ACC112 (cell line): ENCODE measurements around the gene FAM83E.
"Not testable (repeated sequence)": the region's sequence is repeated elsewhere in the genome, so short reads cannot be mapped to it uniquely, and the experiment has no call there.

ENCODE experiments used
- H2AFZ ChIP-seq: fragments of 200-600 bp; sonication (generic); one replicate; pipeline ENCODE4 v1.6.0; 2017; ENCODE audit warnings: antibody characterized with exemption, low read length; ENCODE audit not compliant: unreplicated experiment
- H3K27ac ChIP-seq: fragments of 200-600 bp; sonication (generic); 2 replicates; pipeline ENCODE4 v1.5.1; 2014; ENCODE audit warnings: low read depth, mild to moderate bottlenecking, antibody characterized with exemption, low read length, moderate library complexity
- H3K27me3 ChIP-seq: fragments of 200-600 bp; sonication (generic); 2 replicates; pipeline ENCODE4 v1.6.1; 2014; ENCODE audit warnings: mild to moderate bottlenecking, antibody characterized with exemption, low read length, moderate library complexity, mixed read lengths; ENCODE audit not compliant: insufficient read depth
- H3K36me3 ChIP-seq: fragments of 200-600 bp; sonication (generic); 2 replicates; pipeline ENCODE4 v1.6.1; 2016; ENCODE audit warnings: mild to moderate bottlenecking, antibody characterized with exemption, low read length, moderate library complexity, mixed read lengths; ENCODE audit not compliant: insufficient read depth
- H3K4me1 ChIP-seq: fragments of 200-600 bp; sonication (generic); one replicate; pipeline ENCODE4 v1.6.1; 2016; ENCODE audit warnings: low read length, mixed read lengths; ENCODE audit not compliant: insufficient read depth, unreplicated experiment, control insufficient read depth
- H3K4me3 ChIP-seq: fragments of 200-600 bp; sonication (generic); 2 replicates; pipeline ENCODE4 v1.5.1; 2014; ENCODE audit warnings: mild to moderate bottlenecking, low read depth, low read length
- H3K79me2 ChIP-seq: fragments of 200-600 bp; sonication (generic); one replicate; pipeline ENCODE4 v1.6.0; 2016; ENCODE audit warnings: low read length; ENCODE audit not compliant: control insufficient read depth, unreplicated experiment, insufficient read depth

FAM83E gene

GRCh38 chr19:48634036-48634342 is 19.1 kb upstream of the FAM83E start:
- Histone ChIP-seq H3K27ac (peak overlapping the region; percentile 71), H2AFZ (peak overlapping the region; percentile 85), H3K36me3 (no peaks in the 10 kb centered on the region), H3K4me1 (peaks cover 25% of the 10 kb centered on the region), H3K27me3 (no peaks in the 10 kb centered on the region), H3K4me3 (peak overlapping the region; percentile 76), H3K79me2 (no peaks in the 10 kb centered on the region)

GRCh38 chr19:48633148-48634035 is 18.5 kb upstream of the FAM83E start:
- no peaks in the 10 kb centered on the region for H3K27me3 ChIP-seq
- peak overlapping the region; percentile 71; the same call in 1 of the 2 replicates for H3K27ac ChIP-seq
- no peaks in the 10 kb centered on the region for H3K36me3 ChIP-seq
- peak overlapping the region; percentile 76 for H3K4me3 ChIP-seq
- H2AFZ ChIP-seq: no peak overlapping the region
- peaks cover 25% of the 10 kb centered on the region for H3K4me1 ChIP-seq
- H3K79me2 ChIP-seq: no peaks in the 10 kb centered on the region

GRCh38 chr19:48632692-48633147 is 17.8 kb upstream of the FAM83E start:
- no peak overlapping the region for H2AFZ ChIP-seq
- no peaks in the 10 kb centered on the region for H3K36me3 ChIP-seq
- H3K27me3 ChIP-seq: no peaks in the 10 kb centered on the region
- peaks cover 25% of the 10 kb centered on the region for H3K4me1 ChIP-seq
- no peak overlapping the region for H3K4me3 ChIP-seq
- no peaks in the 10 kb centered on the region for H3K79me2 ChIP-seq
- no peak overlapping the region for H3K27ac ChIP-seq

- H3K79me2 ChIP-seq, H3K36me3 ChIP-seq, H3K4me3 ChIP-seq, H2AFZ ChIP-seq, H3K27me3 ChIP-seq, H3K27ac ChIP-seq: not testable (repeated sequence)
- peaks cover 25% of the 10 kb centered on the region for H3K4me1 ChIP-seq
Observed at GRCh38 chr19:48632286-48632685, 17.4 kb upstream of the FAM83E start.

- H3K27ac ChIP-seq: no peak overlapping the region
- no peak overlapping the region for H2AFZ ChIP-seq
- H3K4me1 ChIP-seq: peaks cover 25% of the 10 kb centered on the region
- no peaks in the 10 kb centered on the region for H3K79me2 ChIP-seq
- no peaks in the 10 kb centered on the region for H3K27me3 ChIP-seq
- H3K4me3 ChIP-seq: no peak overlapping the region
- no peaks in the 10 kb centered on the region for H3K36me3 ChIP-seq
Observed at GRCh38 chr19:48631225-48631624, 16.3 kb upstream of the FAM83E start.

GRCh38 chr19:48630296-48631063 is 15.6 kb upstream of the FAM83E start:
- Histone ChIP-seq H3K27ac (no peak overlapping the region), H3K79me2 (no peaks in the 10 kb centered on the region), H3K27me3 (no peaks in the 10 kb centered on the region), H3K36me3 (no peaks in the 10 kb centered on the region), H3K4me1 (peaks cover 25% of the 10 kb centered on the region), H3K4me3 (no peak overlapping the region), H2AFZ (no peak overlapping the region)

GRCh38 chr19:48629599-48630295 is 14.9 kb upstream of the FAM83E start:
- Histone ChIP-seq H3K27me3 (no peaks in the 10 kb centered on the region), H3K4me3 (no peak overlapping the region), H2AFZ (no peak overlapping the region), H3K79me2 (no peaks in the 10 kb centered on the region), H3K36me3 (no peaks in the 10 kb centered on the region), H3K27ac (no peak overlapping the region), H3K4me1 (peaks cover 20% of the 10 kb centered on the region)

GRCh38 chr19:48629297-48629598 is 14.4 kb upstream of the FAM83E start:
- H3K4me1 ChIP-seq: peaks cover 17% of the 10 kb centered on the region

GRCh38 chr19:48628486-48629296 is 13.8 kb upstream of the FAM83E start:
- Histone ChIP-seq H3K79me2 (no peaks in the 10 kb centered on the region), H3K27ac (no peak overlapping the region), H3K27me3 (no peaks in the 10 kb centered on the region), H3K4me3 (no peak overlapping the region), H3K36me3 (no peaks in the 10 kb centered on the region), H2AFZ (no peak overlapping the region), H3K4me1 (peaks cover 13% of the 10 kb centered on the region)

More at GRCh38 chr19:48629297-48629598, 14.4 kb upstream of the FAM83E start:
- no peaks in the 10 kb centered on the region for H3K79me2 ChIP-seq
- H3K27ac ChIP-seq: no peak overlapping the region
- H3K4me3 ChIP-seq: no peak overlapping the region
- no peak overlapping the region for H2AFZ ChIP-seq
- no peaks in the 10 kb centered on the region for H3K36me3 ChIP-seq
- H3K27me3 ChIP-seq: no peaks in the 10 kb centered on the region

- H3K79me2 ChIP-seq: no peaks in the 10 kb centered on the region
- no peaks in the 10 kb centered on the region for H3K36me3 ChIP-seq
- H3K27ac ChIP-seq: no peak overlapping the region
- peaks cover 12% of the 10 kb centered on the region for H3K4me1 ChIP-seq
- no peak overlapping the region for H2AFZ ChIP-seq
- H3K4me3 ChIP-seq: no peak overlapping the region
- H3K27me3 ChIP-seq: no peaks in the 10 kb centered on the region
Observed at GRCh38 chr19:48627865-48628314, 13.0 kb upstream of the FAM83E start.
